Measurements from ENCODE around the gene TNFSF10. TPM values are rescaled to one million over a fixed set of nuclear protein-coding genes. Genes with fewer than 3 reads are reported as not detected.

The TNFSF10 gene
- total RNA-seq, 1 donor from 2014 or later = 36.2 TPM

DNA sequence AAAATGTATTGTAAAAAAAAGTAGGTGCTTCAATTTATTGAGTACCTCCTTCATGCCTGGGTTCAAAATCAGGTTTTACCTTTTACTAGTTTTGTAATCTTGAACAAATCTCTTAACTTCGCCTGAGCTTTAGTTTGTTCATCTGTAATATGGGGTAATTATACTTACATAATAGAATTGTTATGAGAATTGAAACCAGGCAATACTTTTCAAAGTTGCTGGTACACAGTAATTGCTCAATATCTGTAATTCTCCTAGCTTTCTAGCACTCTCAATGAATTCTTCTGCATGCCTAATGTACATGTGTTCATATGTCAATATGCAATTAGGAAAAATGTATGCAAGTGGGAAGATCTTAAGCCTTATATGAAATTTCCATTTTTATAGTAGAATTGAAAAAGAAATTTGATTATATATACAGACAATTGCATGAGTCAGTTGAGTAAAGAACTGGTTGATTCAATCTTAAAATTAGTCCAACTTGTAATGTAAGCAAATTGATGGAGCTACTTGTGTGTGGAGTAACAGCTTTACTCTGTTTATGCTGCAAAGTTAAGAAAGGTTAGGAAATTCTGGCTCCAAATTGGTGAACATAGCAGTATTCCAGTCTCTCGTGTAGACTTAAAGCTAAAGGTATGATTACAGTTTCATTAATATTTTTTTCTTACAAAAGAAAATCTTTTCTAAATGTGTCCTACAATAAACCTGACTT lies 4.1 kb downstream of the TNFSF10 start:
- no peak for DNase-seq (ENCODE audit: low read depth)
- TF ChIP-seq, protein P1, sequence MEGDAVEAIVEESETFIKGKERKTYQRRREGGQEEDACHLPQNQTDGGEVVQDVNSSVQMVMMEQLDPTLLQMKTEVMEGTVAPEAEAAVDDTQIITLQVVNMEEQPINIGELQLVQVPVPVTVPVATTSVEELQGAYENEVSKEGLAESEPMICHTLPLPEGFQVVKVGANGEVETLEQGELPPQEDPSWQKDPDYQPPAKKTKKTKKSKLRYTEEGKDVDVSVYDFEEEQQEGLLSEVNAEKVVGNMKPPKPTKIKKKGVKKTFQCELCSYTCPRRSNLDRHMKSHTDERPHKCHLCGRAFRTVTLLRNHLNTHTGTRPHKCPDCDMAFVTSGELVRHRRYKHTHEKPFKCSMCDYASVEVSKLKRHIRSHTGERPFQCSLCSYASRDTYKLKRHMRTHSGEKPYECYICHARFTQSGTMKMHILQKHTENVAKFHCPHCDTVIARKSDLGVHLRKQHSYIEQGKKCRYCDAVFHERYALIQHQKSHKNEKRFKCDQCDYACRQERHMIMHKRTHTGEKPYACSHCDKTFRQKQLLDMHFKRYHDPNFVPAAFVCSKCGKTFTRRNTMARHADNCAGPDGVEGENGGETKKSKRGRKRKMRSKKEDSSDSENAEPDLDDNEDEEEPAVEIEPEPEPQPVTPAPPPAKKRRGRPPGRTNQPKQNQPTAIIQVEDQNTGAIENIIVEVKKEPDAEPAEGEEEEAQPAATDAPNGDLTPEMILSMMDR (conservative IDR thresholded peaks at IDR 0.05; ENCODE audit: low read depth, low read length) = no peak
- H3K4me3 ChIP-seq (ENCODE audit: low read depth, low read length) = peak overlapping the region; percentile 67

GRCh38 chr3:172517859-172518466 lies 5.3 kb downstream of the TNFSF10 start:
- TF ChIP-seq, protein P1 (conservative IDR thresholded peaks at IDR 0.05; ENCODE audit: low read depth, low read length) = no peak
- no peak for DNase-seq (ENCODE audit: low read depth)

GRCh38 chr3:172516318-172517214 lies 6.7 kb downstream of the TNFSF10 start:
- peak; percentile 53 for DNase-seq (ENCODE audit: low read depth)
- TF ChIP-seq, protein P1 (conservative IDR thresholded peaks at IDR 0.05; ENCODE audit: low read depth, low read length) = no peak
- peak overlapping the region; percentile 14 for H3K4me3 ChIP-seq (ENCODE audit: low read depth, low read length)

More at GRCh38 chr3:172517859-172518466, 5.3 kb downstream of the TNFSF10 start:
- peak overlapping the region; percentile 67 for H3K4me3 ChIP-seq (ENCODE audit: low read depth, low read length)

DNA sequence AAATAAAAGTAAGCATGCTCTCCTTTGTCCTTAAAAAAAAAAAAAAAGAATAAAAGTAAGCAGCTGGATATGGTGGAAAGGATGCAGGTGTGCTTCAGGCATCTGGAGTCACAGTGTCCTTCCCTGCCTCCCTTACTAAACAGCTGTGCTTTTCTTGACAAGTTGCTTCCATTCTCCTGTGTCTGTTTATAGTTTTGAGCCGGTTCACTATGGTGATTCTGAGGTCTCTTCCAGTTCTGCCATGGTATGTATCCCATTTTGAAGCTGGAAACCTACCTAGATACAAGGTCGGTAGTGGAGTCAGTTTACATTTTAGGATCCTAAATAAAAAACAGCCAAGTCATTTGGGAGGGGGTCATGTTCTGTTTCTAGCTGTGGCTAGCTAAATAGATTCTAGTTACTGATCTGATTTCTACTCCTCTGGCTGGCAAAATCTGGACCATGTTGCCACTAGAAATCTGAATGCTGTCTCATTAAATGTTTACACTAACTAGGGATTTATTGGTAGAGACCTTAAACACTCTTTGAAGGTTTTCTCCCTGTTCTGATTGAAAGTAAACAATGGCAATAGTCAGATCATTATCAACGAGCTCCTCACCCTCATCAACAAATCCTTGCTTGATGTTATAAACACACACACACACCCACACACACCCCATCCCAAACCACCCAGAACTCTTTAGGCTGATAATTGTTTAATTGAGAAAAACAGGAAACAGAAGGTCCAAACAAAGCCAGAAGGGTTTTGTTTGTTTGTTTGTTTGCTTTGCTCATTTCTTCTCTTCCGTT lies 7.9 kb downstream of the TNFSF10 start:
- no peak for DNase-seq (ENCODE audit: low read depth)
- TF ChIP-seq, protein P1 (conservative IDR thresholded peaks at IDR 0.05; ENCODE audit: low read depth, low read length) = no peak
- H3K4me3 ChIP-seq (ENCODE audit: low read depth, low read length) = no peak overlapping the region

- H3K4me3 ChIP-seq (ENCODE audit: low read depth, low read length) = no peak overlapping the region
- TF ChIP-seq, protein P1 (conservative IDR thresholded peaks at IDR 0.05; ENCODE audit: low read depth, low read length) = no peak
- no peak for DNase-seq (ENCODE audit: low read depth)
Observed at GRCh38 chr3:172514678-172515077, 8.6 kb downstream of the TNFSF10 start.

DNA sequence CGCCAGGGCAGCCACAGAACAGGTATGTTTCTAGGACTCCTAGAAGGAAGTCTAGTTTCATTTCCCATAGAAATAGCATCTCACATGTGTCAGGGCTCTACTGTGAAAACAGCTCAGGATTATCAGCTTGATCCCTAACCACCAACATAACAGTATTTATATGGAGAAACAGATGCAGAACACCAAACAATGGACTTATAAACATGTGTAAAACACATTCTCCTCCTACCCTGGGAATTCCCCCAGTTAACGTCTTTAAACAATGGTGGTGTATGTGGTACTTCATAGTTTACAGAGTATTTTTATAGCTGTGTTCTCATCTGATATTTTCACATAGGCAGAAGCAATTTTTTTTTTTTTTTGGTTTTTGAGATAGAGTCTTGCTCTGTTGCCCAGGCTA lies 9.7 kb downstream of the TNFSF10 start:
- TF ChIP-seq, protein P1 (conservative IDR thresholded peaks at IDR 0.05; ENCODE audit: low read depth, low read length) = no peak
- H3K4me3 ChIP-seq (ENCODE audit: low read depth, low read length) = no peak overlapping the region
- no peak for DNase-seq (ENCODE audit: low read depth)

Measured in epithelial cell of proximal tubule (primary cell).